Measurements from ENCODE around the gene ZNF76.

Gene ZNF76

GRCh38 chr6:35237476-35237875, 22.1 kb upstream of the ZNF76 start:
- Histone ChIP-seq H3F3A (ENCODE audit: insufficient read depth) (no peaks in the 10 kb centered on the region), H3K9ac (ENCODE audit: low read length) (no peak overlapping the region), H3K4me3 (ENCODE audit: insufficient read depth, low read length, poor library complexity, severe bottlenecking) (no peak overlapping the region), H3K9me2 (replicated peaks; ENCODE audit: insufficient read depth, low read length) (no peaks in the 10 kb centered on the region), H3K79me2 (ENCODE audit: insufficient read depth, low read length) (no peaks in the 10 kb centered on the region), H2AFZ (ENCODE audit: low read depth, low read length, severe bottlenecking) (no peak overlapping the region), H3K36me3 (ENCODE audit: low read length) (no peaks in the 10 kb centered on the region), H3K27ac (ENCODE audit: low read depth, low read length) (no peak overlapping the region), H3K27me3 (ENCODE audit: low read length) (no peaks in the 10 kb centered on the region), H4K20me1 (ENCODE audit: low read depth, low read length) (no peaks in the 10 kb centered on the region), H3K4me2 (ENCODE audit: low read depth, low read length, poor library complexity, severe bottlenecking) (no peak overlapping the region), H3K9me3 (ENCODE audit: insufficient read depth, low read length) (no peaks in the 10 kb centered on the region)
- TF ChIP-seq EZH2phosphoT487 (conservative IDR thresholded peaks at IDR 0.05; ENCODE audit: low read length), result no peak
- TF ChIP-seq CTCF (IDR thresholded peaks at IDR 0.05; ENCODE audit: insufficient read depth, low read length, poor library complexity, severe bottlenecking), result no peak

DNA sequence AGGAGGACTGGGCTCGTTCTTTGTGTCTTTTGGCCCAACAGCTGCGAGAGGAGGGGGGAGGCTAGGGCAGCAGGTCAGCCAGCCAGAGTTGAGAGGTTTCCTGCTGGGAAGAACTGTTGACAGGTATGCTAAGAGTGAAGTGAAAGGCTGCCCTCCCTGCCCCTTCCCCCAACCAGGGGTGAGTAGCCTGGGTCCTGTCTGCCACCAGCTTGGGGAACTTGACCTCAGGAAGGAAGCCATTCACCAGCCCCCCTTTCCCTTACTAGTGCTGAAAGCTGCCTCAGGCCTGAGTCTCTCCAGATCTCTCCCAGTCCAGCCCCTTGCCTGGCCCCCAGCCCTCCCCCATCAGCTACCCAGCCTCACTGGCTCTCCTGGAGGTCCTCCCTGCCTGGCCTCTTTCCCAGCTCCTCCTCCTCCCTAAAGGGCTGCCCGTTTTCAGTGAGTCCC, 20.7 kb upstream of the ZNF76 start:
- no peaks in the 10 kb centered on the region for H3K9me2 ChIP-seq (replicated peaks; ENCODE audit: insufficient read depth, low read length)
- no peak for TF ChIP-seq EZH2phosphoT487 (conservative IDR thresholded peaks at IDR 0.05; ENCODE audit: low read length)
- no peak for TF ChIP-seq CTCF (IDR thresholded peaks at IDR 0.05; ENCODE audit: insufficient read depth, low read length, poor library complexity, severe bottlenecking)
- no peaks in the 10 kb centered on the region for H3K9me3 ChIP-seq (ENCODE audit: insufficient read depth, low read length)
- no peaks in the 10 kb centered on the region for H3F3A ChIP-seq (ENCODE audit: insufficient read depth)
- H3K4me3 ChIP-seq (ENCODE audit: insufficient read depth, low read length, poor library complexity, severe bottlenecking), result no peak overlapping the region
- no peaks in the 10 kb centered on the region for H3K79me2 ChIP-seq (ENCODE audit: insufficient read depth, low read length)
- no peak overlapping the region for H3K4me2 ChIP-seq (ENCODE audit: low read depth, low read length, poor library complexity, severe bottlenecking)
- no peaks in the 10 kb centered on the region for H3K36me3 ChIP-seq (ENCODE audit: low read length)
- H4K20me1 ChIP-seq (ENCODE audit: low read depth, low read length), result no peaks in the 10 kb centered on the region
- H2AFZ ChIP-seq (ENCODE audit: low read depth, low read length, severe bottlenecking), result no peak overlapping the region
- no peak overlapping the region for H3K27ac ChIP-seq (ENCODE audit: low read depth, low read length)
- H3K9ac ChIP-seq (ENCODE audit: low read length), result no peak overlapping the region
- no peaks in the 10 kb centered on the region for H3K27me3 ChIP-seq (ENCODE audit: low read length)

GRCh38 chr6:35239581-35239980, 20.0 kb upstream of the ZNF76 start:
- H3K4me2 ChIP-seq (ENCODE audit: low read depth, low read length, poor library complexity, severe bottlenecking), result no peak overlapping the region
- no peak overlapping the region for H3K4me3 ChIP-seq (ENCODE audit: insufficient read depth, low read length, poor library complexity, severe bottlenecking)
- no peaks in the 10 kb centered on the region for H3K36me3 ChIP-seq (ENCODE audit: low read length)
- no peaks in the 10 kb centered on the region for H3K27me3 ChIP-seq (ENCODE audit: low read length)
- no peak overlapping the region for H3K27ac ChIP-seq (ENCODE audit: low read depth, low read length)
- no peaks in the 10 kb centered on the region for H3K9me3 ChIP-seq (ENCODE audit: insufficient read depth, low read length)
- no peak overlapping the region for H3K9ac ChIP-seq (ENCODE audit: low read length)
- H3K79me2 ChIP-seq (ENCODE audit: insufficient read depth, low read length), result no peaks in the 10 kb centered on the region
- H3F3A ChIP-seq (ENCODE audit: insufficient read depth), result no peaks in the 10 kb centered on the region
- H4K20me1 ChIP-seq (ENCODE audit: low read depth, low read length), result no peaks in the 10 kb centered on the region
- TF ChIP-seq EZH2phosphoT487 (conservative IDR thresholded peaks at IDR 0.05; ENCODE audit: low read length), result no peak
- no peak for TF ChIP-seq CTCF (IDR thresholded peaks at IDR 0.05; ENCODE audit: insufficient read depth, low read length, poor library complexity, severe bottlenecking)
- H3K9me2 ChIP-seq (replicated peaks; ENCODE audit: insufficient read depth, low read length), result no peaks in the 10 kb centered on the region
- H2AFZ ChIP-seq (ENCODE audit: low read depth, low read length, severe bottlenecking), result no peak overlapping the region
